H1 (cell line): ENCODE data around the gene MOCS1. TPM values are rescaled to one million over a fixed set of nuclear protein-coding genes. Genes with fewer than 3 reads are reported as not detected.
A peak's percentile ranks its signal among the peaks of the same experiment; 100 is the strongest.

Experiments used
- CTCF ChIA-PET: fragments of 300-600 bp; sonication (Branson Sonifier 250); formaldehyde crosslinking; loops from one replicate; lab custom pipeline; 2021; ENCODE audit not compliant: partially characterized antibody; lab: Charles Lee
- POLR2A ChIA-PET: fragments of 300-600 bp; sonication (Branson Sonifier 250); formaldehyde crosslinking; loops from one replicate; lab custom pipeline; 2021; ENCODE audit warnings: inconsistent platforms; ENCODE audit not compliant: partially characterized antibody; lab: Charles Lee
- DNase-seq, 2 experiments: peaks; one replicate each; pipeline versions ENCODE4 v3.0.0 to v3.0.0-alpha.2; 2010 to 2022; ENCODE audit warnings: low spot score in 2 of 2, low read depth in 1 of 2, mixed read lengths in 1 of 2
- FAIRE-seq: peaks from 2 replicates; lab custom pipeline; 2011; peaks lifted over from hg19 to GRCh38; lab: Jason Lieb, UNC
- H2AFZ ChIP-seq: 2 replicates; pipeline ENCODE4 v1.8.1; 2012; ENCODE audit warnings: low read length, inconsistent platforms
- H2AK5ac ChIP-seq: 2 replicates; pipeline ENCODE4 v1.6.1; 2013; ENCODE audit warnings: low read depth, low read length
- H2BK120ac ChIP-seq: replicated peaks from 2 replicates; pipeline ENCODE3; 2013; ENCODE audit warnings: low read depth, low read length, inconsistent platforms
- H2BK12ac ChIP-seq: 2 replicates; pipeline ENCODE4 v1.6.1; 2013; ENCODE audit warnings: low read depth, low read length
- H2BK15ac ChIP-seq: 2 replicates; pipeline ENCODE4 v1.6.1; 2013; ENCODE audit warnings: low read length
- H2BK20ac ChIP-seq: 2 replicates; pipeline ENCODE4 v1.6.1; 2013; ENCODE audit warnings: low read length
- H2BK5ac ChIP-seq: 2 replicates; pipeline ENCODE4 v1.6.1; 2013; ENCODE audit warnings: low read depth, low read length
- H3K14ac ChIP-seq: 2 replicates; pipeline ENCODE4 v1.6.1; 2013; ENCODE audit warnings: inconsistent platforms; ENCODE audit not compliant: insufficient read length
- H3K18ac ChIP-seq: 2 replicates; pipeline ENCODE4 v1.6.1; 2013; ENCODE audit warnings: low read length; ENCODE audit errors: extremely low read depth
- H3K23ac ChIP-seq: 2 replicates; pipeline ENCODE4 v1.6.1; 2013; ENCODE audit warnings: inconsistent platforms; ENCODE audit not compliant: insufficient read length
- H3K23me2 ChIP-seq: 2 replicates; pipeline ENCODE4 v1.6.1; 2013; ENCODE audit warnings: low read depth, low read length
- H3K27ac ChIP-seq: 2 replicates; pipeline ENCODE4 v1.6.1; 2011; ENCODE audit warnings: low read depth, low read length, inconsistent platforms
- H3K27me3 ChIP-seq, 4 experiments: replicated peaks in 1 of 4; 1 replicate in 1 of 4; 2 replicates in 3 of 4; pipeline versions ENCODE4 v1.6.1 to v1.8.1; 2011 to 2013; ENCODE audit warnings: low read length in 3 of 4, mild to moderate bottlenecking in 3 of 4, inconsistent platforms in 2 of 4, mixed read lengths in 2 of 4, moderate library complexity in 1 of 4; ENCODE audit not compliant: control insufficient read depth in 3 of 4, insufficient read depth in 3 of 4; ENCODE audit errors: extremely low read depth in 1 of 4
- H3K36me3 ChIP-seq, 4 experiments: 2 replicates each; pipeline versions ENCODE4 v1.6.1 to v1.8.1; 2011 to 2013; ENCODE audit warnings: mild to moderate bottlenecking in 4 of 4, low read length in 3 of 4, moderate library complexity in 2 of 4, control low read depth in 1 of 4, inconsistent platforms in 1 of 4; ENCODE audit not compliant: insufficient read depth in 4 of 4, control insufficient read depth in 2 of 4
- H3K4ac ChIP-seq: replicated peaks from 2 replicates; pipeline ENCODE3; 2013; ENCODE audit warnings: low read length, low read depth, mixed read lengths, inconsistent platforms; ENCODE audit not compliant: insufficient read length
- H3K4me1 ChIP-seq, 4 experiments: replicated peaks in 1 of 4; 1 replicate in 1 of 4; 2 replicates in 3 of 4; pipeline versions ENCODE4 v1.6.1 to v1.8.1; 2011 to 2013; ENCODE audit warnings: low read length in 3 of 4, inconsistent platforms in 2 of 4, mixed read lengths in 1 of 4; ENCODE audit not compliant: insufficient read depth in 4 of 4, control insufficient read depth in 3 of 4
- H3K4me2 ChIP-seq, 2 experiments: 2 replicates each; pipeline versions ENCODE4 v1.6.1 to v1.8.1; 2011 to 2013; ENCODE audit warnings: low read depth in 2 of 2, low read length in 2 of 2, control low read depth in 1 of 2, inconsistent platforms in 1 of 2, mild to moderate bottlenecking in 1 of 2; ENCODE audit not compliant: insufficient read depth in 1 of 2
- H3K4me3 ChIP-seq, 4 experiments: fragments of 200-600, 300-600 bp in 1 of 4; sonication (generic), shearing (Covaris generic), sonication (Bioruptor Twin) in 1 of 4; 2 replicates each; pipeline versions ENCODE4 v1.5.1 to v1.8.1; 2011 to 2016; ENCODE audit warnings: low read length in 4 of 4, low read depth in 3 of 4, control low read depth in 2 of 4, inconsistent platforms in 2 of 4, mild to moderate bottlenecking in 2 of 4, mixed read lengths in 1 of 4, moderate library complexity in 1 of 4; ENCODE audit not compliant: insufficient read depth in 2 of 4; ENCODE audit errors: extremely low read depth in 1 of 4
- H3K56ac ChIP-seq: replicated peaks from 2 replicates; pipeline ENCODE3; 2013; ENCODE audit warnings: low read depth, mild to moderate bottlenecking, mixed read lengths, low read length, inconsistent platforms; ENCODE audit not compliant: insufficient read length
- H3K79me1 ChIP-seq: 2 replicates; pipeline ENCODE4 v1.6.1; 2013; ENCODE audit warnings: low read depth, low read length, control low read depth
- H3K79me2 ChIP-seq, 2 experiments: 2 replicates each; pipeline versions ENCODE4 v1.6.1 to v1.8.1; 2012 to 2013; ENCODE audit warnings: low read length in 2 of 2, mild to moderate bottlenecking in 2 of 2, inconsistent platforms in 1 of 2; ENCODE audit not compliant: insufficient read depth in 2 of 2, control insufficient read depth in 1 of 2
- H3K9ac ChIP-seq, 4 experiments: replicated peaks in 1 of 4; 1 replicate in 1 of 4; 2 replicates in 3 of 4; pipeline versions ENCODE4 v1.6.1 to v1.8.1; 2011 to 2013; ENCODE audit warnings: low read depth in 3 of 4, low read length in 3 of 4, control low read depth in 2 of 4, mild to moderate bottlenecking in 2 of 4, moderate library complexity in 2 of 4, inconsistent platforms in 1 of 4; ENCODE audit errors: extremely low read depth in 1 of 4
- H3K9me3 ChIP-seq, 2 experiments: 2 replicates each; pipeline versions ENCODE4 v1.6.1 to v1.8.1; 2012 to 2013; ENCODE audit warnings: mild to moderate bottlenecking in 2 of 2, moderate library complexity in 2 of 2, control low read depth in 1 of 2, inconsistent platforms in 1 of 2, low read depth in 1 of 2, low read length in 1 of 2, mixed read lengths in 1 of 2; ENCODE audit not compliant: insufficient read depth in 2 of 2
- H4K20me1 ChIP-seq, 2 experiments: replicated peaks in 1 of 2; 2 replicates each; pipeline versions ENCODE3 to v1.8.1; 2011 to 2013; ENCODE audit warnings: inconsistent platforms in 2 of 2, low read length in 2 of 2, mild to moderate bottlenecking in 1 of 2; ENCODE audit not compliant: insufficient read depth in 2 of 2, control insufficient read depth in 1 of 2
- H4K5ac ChIP-seq: 2 replicates; pipeline ENCODE4 v1.6.1; 2013; ENCODE audit warnings: low read length, low read depth, mixed read lengths, inconsistent platforms; ENCODE audit not compliant: insufficient read length
- H4K8ac ChIP-seq: 2 replicates; pipeline ENCODE4 v1.8.0; 2013; ENCODE audit warnings: mild to moderate bottlenecking, moderate library complexity, low read length, inconsistent platforms; ENCODE audit not compliant: insufficient read depth; ENCODE audit errors: extremely low read depth
- H4K91ac ChIP-seq: replicated peaks from 2 replicates; pipeline ENCODE3; 2013; ENCODE audit warnings: low read length, mixed read lengths, inconsistent platforms; ENCODE audit not compliant: insufficient read length
- BRCA1 ChIP-seq: IDR thresholded peaks from 2 replicates; pipeline ENCODE4 v1.6.1; 2012; ENCODE audit warnings: low read depth, low read length, improper control_type of control experiment
- CTBP2 ChIP-seq: IDR thresholded peaks from 2 replicates; pipeline ENCODE4 v1.7.0; 2011; ENCODE audit warnings: borderline replicate concordance, mild to moderate bottlenecking, moderate library complexity, mixed read lengths, low read length; ENCODE audit not compliant: insufficient read depth, insufficient read length
- EGR1 ChIP-seq: IDR thresholded peaks from 2 replicates; pipeline ENCODE4 v1.6.1; 2011; ENCODE audit warnings: low read depth, low read length, borderline replicate concordance
- HDAC2 ChIP-seq, 2 experiments: fragments of 300-600 bp in 1 of 2; sonication (generic) in 1 of 2; IDR thresholded peaks; 2 replicates each; pipeline ENCODE4 v1.6.1; 2011 to 2012; ENCODE audit warnings: low read depth in 2 of 2, low read length in 2 of 2, mild to moderate bottlenecking in 2 of 2, moderate library complexity in 2 of 2, borderline replicate concordance in 1 of 2, inconsistent platforms in 1 of 2
- MAFK ChIP-seq: IDR thresholded peaks from 2 replicates; pipeline ENCODE4 v1.6.1; 2012; ENCODE audit warnings: low read depth, mild to moderate bottlenecking, improper control_type of control experiment, low read length
- POLR2A ChIP-seq, 2 experiments: IDR thresholded peaks; 1 replicate in 1 of 2; 2 replicates in 1 of 2; pipeline ENCODE4 v1.6.1; 2011; ENCODE audit warnings: low read depth in 2 of 2, low read length in 2 of 2, mild to moderate bottlenecking in 2 of 2; ENCODE audit errors: control extremely low read depth in 1 of 2
- RFX5 ChIP-seq: IDR thresholded peaks from 2 replicates; pipeline ENCODE4 v1.6.1; 2011; ENCODE audit warnings: low read depth, low read length, improper control_type of control experiment, borderline replicate concordance
- RNF2 ChIP-seq: fragments of 200-900, 300-1000 bp; sonication (generic); IDR thresholded peaks from 2 replicates; pipeline ENCODE4 v1.7.1; 2016; ENCODE audit warnings: borderline replicate concordance, low read depth, mild to moderate bottlenecking, antibody characterized with exemption, low read length; ENCODE audit not compliant: poor library complexity, severe bottlenecking; ENCODE audit errors: missing control alignments
- SP4 ChIP-seq: IDR thresholded peaks from 2 replicates; pipeline ENCODE4 v1.6.1; 2012; ENCODE audit warnings: low read length, inconsistent platforms
- TEAD4 ChIP-seq: IDR thresholded peaks from 2 replicates; pipeline ENCODE4 v1.6.1; 2012; ENCODE audit warnings: low read depth, low read length, inconsistent platforms, mixed read lengths
- WGBS, 2 experiments: shearing (Covaris generic) in 1 of 2; methylation state at CpG; one replicate each; pipeline versions ENCODE4 v1.1.6 to v1.1.7; 2013 to 2015; ENCODE audit warnings: low lambda C conversion rate in 2 of 2, mixed read lengths in 2 of 2, inconsistent platforms in 1 of 2, low coverage in 1 of 2, missing lambda C conversion rate in 1 of 2; ENCODE audit not compliant: insufficient replicate concordance in 2 of 2, insufficient coverage in 1 of 2, insufficient read length in 1 of 2; ENCODE audit errors: extremely low coverage in 1 of 2, missing lambda C conversion rate in 1 of 2; 5-methylcytosine and 5-hydroxymethylcytosine counted together
- polyA plus RNA-seq, 7 experiments: library from polyadenylated mRNA; depleted of rRNA in 3 of 7; stranded (reverse) in 5 of 7; unstranded in 2 of 7; fragments of >200 nt in 5 of 7; fragments of 200-250 nt in 2 of 7; gene quantifications; 1 replicate in 5 of 7; 2 replicates in 1 of 7; 4 replicates in 1 of 7; pipeline versions ENCODE4 v1.2.1 to v1.2.3, GENCODE V29; 2011 to 2013; ENCODE audit warnings: missing spikeins in 2 of 7, mixed read lengths in 2 of 7
- total RNA-seq: library from RNA; stranded (reverse); fragmentation: NEBNext Ultra II Directional; extraction: Animal tissue kit (Norgen Biotek cat#: 25700); gene quantifications from 2 replicates; pipeline ENCODE4 v1.2.1, GENCODE V29; 2021

MOCS1 gene
- total and polyA plus RNA-seq, 2 of the 8 experiments (the other 6 are each of a cell fraction or from before 2014, with no cell fraction given) = 13.4 to 19.7 TPM

DNA sequence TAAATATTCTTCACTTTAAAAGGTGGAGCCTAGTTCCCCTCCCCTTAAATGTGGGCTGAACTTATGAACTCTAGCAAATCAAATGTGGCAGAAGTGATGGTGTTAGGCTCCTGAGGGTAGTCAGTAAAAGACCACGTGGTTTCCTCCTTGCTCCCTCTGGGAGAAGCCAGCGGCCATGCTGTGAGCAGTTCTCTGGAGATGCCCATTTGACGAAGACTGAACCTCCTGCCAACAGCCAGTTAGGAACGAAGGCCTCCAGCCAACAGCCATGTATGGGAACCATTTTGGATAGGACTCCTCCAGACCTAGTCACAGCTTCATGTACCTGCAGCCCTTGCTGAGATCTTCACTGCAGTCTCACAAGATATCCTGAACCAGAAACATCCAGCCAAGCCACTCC lies 7.6 kb upstream of the MOCS1 start:
- WGBS, 2 experiments = 96% methylated on average over 4 of the region's 4 CpGs; no CpG with 5 or more reads in 1 of the 2 experiments
- H2BK12ac ChIP-seq = no peak overlapping the region
- no peaks in the 10 kb centered on the region for H3K23me2 ChIP-seq
- H4K8ac ChIP-seq = no peak overlapping the region
- peak overlapping the region; percentile 9; the same call in 1 of the 2 replicates for H2BK15ac ChIP-seq
- H3K23ac ChIP-seq = no peak overlapping the region
- ChIA-PET POLR2A (no interaction called here), CTCF (interaction anchor here (1.1 kb wide), 1 partner anchor 64 kb away, joined by 3 read pairs; no protein-coding TSS in a partner anchor)
- no peak overlapping the region for H2AFZ ChIP-seq
- DNase-seq (no peak), FAIRE-seq (no peak)
- no peak overlapping the region for H3K9ac ChIP-seq
- H3K18ac ChIP-seq = no peak overlapping the region
- H4K20me1 ChIP-seq = no peaks in the 10 kb centered on the region
- H3K9me3 ChIP-seq = no peaks in the 10 kb centered on the region
- H3K36me3 ChIP-seq = no peaks in the 10 kb centered on the region
- peaks cover 3 to 13% (median 7%) of the 10 kb centered on the region in 4 experiments; a peak in 6 of 7 replicates for H3K4me1 ChIP-seq
- no peak overlapping the region for H3K27ac ChIP-seq
- H2AK5ac ChIP-seq = no peak overlapping the region
- H2BK20ac ChIP-seq = no peak overlapping the region
- H3K14ac ChIP-seq = no peak overlapping the region
- no peak overlapping the region for H2BK5ac ChIP-seq
- H3K79me1 ChIP-seq = no peaks in the 10 kb centered on the region
- H3K79me2 ChIP-seq = no peaks in the 10 kb centered on the region
- H4K91ac ChIP-seq = no peak overlapping the region
- no peak overlapping the region for H3K4me3 ChIP-seq
- no peak overlapping the region for H2BK120ac ChIP-seq
- no peak overlapping the region for H4K5ac ChIP-seq
- no peaks in the 10 kb centered on the region for H3K27me3 ChIP-seq
- H3K4ac ChIP-seq = no peak overlapping the region
- TF ChIP-seq RNF2 (no peak), POLR2A (IDR thresholded peaks at IDR 0.05; ENCODE audit: control extremely low read depth in 1 of 2, low read depth in 2 of 2, low read length in 2 of 2) (no peak), TEAD4 (no peak), CTBP2 (no peak), BRCA1 (no peak), EGR1 (no peak), HDAC2 (IDR thresholded peaks at IDR 0.05; ENCODE audit: borderline replicate concordance in 1 of 2, low read depth in 2 of 2, low read length in 2 of 2) (no peak), SP4 (no peak), MAFK (no peak), RFX5 (no peak)
- TF ChIP-seq, all 59 proteins: peak for 0
- Histone ChIP-seq H3K56ac (no peak overlapping the region), H3K4me2 (no peak overlapping the region)
